SJSA1 (cell line): Measurements from ENCODE around the gene EML4. TPM values are rescaled to one million over a fixed set of nuclear protein-coding genes. Genes with fewer than 3 reads are reported as not detected.

Source experiments
- DNase-seq, 2 experiments: peaks; one replicate each; pipeline ENCODE4 v3.0.0-alpha.2; 2015 to 2020; ENCODE audit warnings: low spot score in 2 of 2, low read depth in 1 of 2
- H3K27ac ChIP-seq: fragments of 250-450 bp; sonication (Bioruptor Pico); 2 replicates; pipeline ENCODE4 v1.5.1; 2020; ENCODE audit warnings: mild to moderate bottlenecking, moderate library complexity
- H3K27me3 ChIP-seq: fragments of 250-450 bp; sonication (Bioruptor Pico); replicated peaks from 2 replicates; pipeline ENCODE4 v1.5.1; 2020; ENCODE audit warnings: mild to moderate bottlenecking, moderate library complexity
- H3K36me3 ChIP-seq: fragments of 250-450 bp; sonication (Bioruptor Pico); 2 replicates; pipeline ENCODE4 v1.5.1; 2020; ENCODE audit warnings: mild to moderate bottlenecking
- H3K4me1 ChIP-seq: fragments of 250-450 bp; sonication (Bioruptor Pico); replicated peaks from 2 replicates; pipeline ENCODE4 v1.6.1; 2021; ENCODE audit warnings: mild to moderate bottlenecking
- H3K4me3 ChIP-seq: fragments of 250-450 bp; sonication (Bioruptor Pico); 2 replicates; pipeline ENCODE4 v1.5.1; 2020; ENCODE audit warnings: mild to moderate bottlenecking
- H3K9me3 ChIP-seq: fragments of 250-450 bp; sonication (Bioruptor Pico); replicated peaks from 2 replicates; pipeline ENCODE4 v1.5.1; 2020; ENCODE audit warnings: mild to moderate bottlenecking
- total RNA-seq: library from RNA; depleted of rRNA; stranded (reverse); fragments of >200 nt; shearing (Covaris generic); gene quantifications from 2 replicates; pipeline ENCODE4 v1.2.3, GENCODE V29; 2014

EML4 gene
- total RNA-seq, 1 experiment from 2014 or later = 78.5 TPM

DNA sequence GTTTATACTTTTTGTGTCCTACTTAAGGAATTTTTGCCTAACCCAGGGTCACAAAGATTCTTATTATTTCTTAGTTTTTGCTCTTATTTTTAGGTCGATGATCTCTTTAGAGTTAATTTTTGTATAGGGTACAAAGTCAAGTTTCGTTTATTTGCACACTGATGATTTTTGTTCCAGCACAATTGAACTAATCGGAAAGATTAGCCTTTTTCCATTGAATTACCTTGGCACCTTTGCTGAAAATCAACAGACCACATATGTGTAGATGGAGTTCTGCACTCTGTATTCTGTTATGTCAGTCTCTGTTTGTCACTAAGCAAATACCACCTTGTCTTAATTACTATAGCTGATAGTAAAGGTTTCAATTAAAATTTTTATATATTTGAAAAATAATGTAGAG is 18.7 kb downstream of the EML4 start:
- Histone ChIP-seq H3K4me3 (no peak overlapping the region), H3K27ac (no peak overlapping the region), H3K27me3 (no peaks in the 10 kb centered on the region), H3K4me1 (peaks cover 15% of the 10 kb centered on the region), H3K9me3 (no peaks in the 10 kb centered on the region), H3K36me3 (no peaks in the 10 kb centered on the region)
- no peak for DNase-seq

DNA sequence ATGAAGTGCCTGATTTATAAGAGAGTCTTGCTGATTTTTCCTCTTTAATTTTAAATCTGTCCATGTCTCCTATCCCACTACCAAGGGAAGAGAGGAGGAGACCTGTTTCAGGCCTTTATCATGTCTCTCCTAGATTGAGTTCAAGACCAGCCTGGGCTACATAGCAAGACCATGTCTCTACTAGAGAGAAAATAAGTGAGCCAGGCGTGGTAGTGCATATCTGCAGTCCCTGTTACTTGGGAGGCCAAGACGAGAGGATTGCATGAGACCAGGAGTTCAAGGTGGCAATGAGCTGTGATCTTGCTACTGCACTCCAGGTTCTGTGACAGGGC is 20.0 kb downstream of the EML4 start:
- Histone ChIP-seq H3K4me1 (peaks cover 4% of the 10 kb centered on the region; the same call in 1 of the 2 replicates), H3K36me3 (no peaks in the 10 kb centered on the region), H3K4me3 (no peak overlapping the region), H3K27me3 (no peaks in the 10 kb centered on the region), H3K27ac (no peak overlapping the region), H3K9me3 (no peaks in the 10 kb centered on the region)
- DNase-seq = no peak

DNA sequence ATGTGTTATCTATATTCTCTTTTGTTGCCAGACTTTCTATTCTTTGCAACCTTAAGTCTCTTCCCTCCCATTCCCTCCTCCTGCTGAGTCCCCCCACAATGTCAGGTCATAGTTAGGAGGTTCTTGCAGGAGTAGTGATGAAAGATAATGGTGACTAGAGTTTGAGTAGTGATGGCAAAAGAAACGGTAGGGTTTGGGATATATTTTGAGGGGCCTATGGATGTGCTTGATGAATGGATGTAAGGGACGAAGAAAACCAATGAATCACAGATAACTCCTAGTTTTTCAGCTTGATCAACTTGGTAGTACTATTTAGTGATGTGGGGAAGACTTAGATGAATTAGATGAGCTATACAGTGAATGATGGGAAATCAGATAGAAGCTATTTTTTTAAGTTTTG is 21.0 kb downstream of the EML4 start:
- no peaks in the 10 kb centered on the region for H3K9me3 ChIP-seq
- H3K4me1 ChIP-seq = peaks cover 4% of the 10 kb centered on the region; the same call in 1 of the 2 replicates
- DNase-seq = no peak

DNA sequence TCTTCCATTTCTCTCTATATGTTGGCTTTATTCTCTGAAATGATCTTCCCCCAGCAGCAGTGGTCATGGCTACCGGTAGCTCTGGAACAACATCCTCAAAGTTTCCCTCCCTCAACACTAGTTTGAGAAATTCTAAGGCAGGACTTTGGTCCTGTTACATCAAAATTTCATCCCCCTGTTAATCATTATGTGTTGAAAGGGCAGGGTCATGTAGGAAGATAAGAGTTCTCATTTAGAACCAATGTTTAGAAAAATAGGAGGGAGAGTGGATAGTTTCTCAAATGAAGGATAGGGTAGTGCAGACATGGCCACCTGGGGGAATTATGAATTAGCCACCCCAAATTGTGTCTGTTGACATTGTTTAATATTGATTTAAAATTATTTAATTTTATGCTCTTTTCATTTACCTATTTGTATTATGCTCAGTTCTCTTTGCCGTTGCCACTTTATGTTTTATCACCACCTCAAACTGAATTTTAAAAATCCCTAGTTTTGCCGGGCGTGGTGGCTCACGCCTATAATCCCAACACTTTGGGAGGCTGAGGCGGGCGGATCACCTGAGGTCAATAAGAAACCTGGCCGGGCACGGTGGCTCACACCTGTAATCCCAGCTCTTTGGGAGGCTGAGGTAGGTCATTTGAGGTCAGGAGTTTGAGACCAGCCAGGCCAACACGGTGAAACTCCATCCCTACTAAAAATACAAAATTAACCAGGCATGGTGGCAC is 22.3 kb downstream of the EML4 start:
- DNase-seq = no peak
- H3K36me3 ChIP-seq = no peaks in the 10 kb centered on the region
- H3K27ac ChIP-seq = no peak overlapping the region
- no peak overlapping the region for H3K4me3 ChIP-seq
- H3K27me3 ChIP-seq = no peaks in the 10 kb centered on the region
- peaks cover 9% of the 10 kb centered on the region for H3K4me1 ChIP-seq
- no peaks in the 10 kb centered on the region for H3K9me3 ChIP-seq

More for the DNA sequence above, 21.0 kb downstream of the EML4 start:
- Histone ChIP-seq H3K27ac (no peak overlapping the region), H3K36me3 (no peaks in the 10 kb centered on the region), H3K27me3 (no peaks in the 10 kb centered on the region), H3K4me3 (no peak overlapping the region)

DNA sequence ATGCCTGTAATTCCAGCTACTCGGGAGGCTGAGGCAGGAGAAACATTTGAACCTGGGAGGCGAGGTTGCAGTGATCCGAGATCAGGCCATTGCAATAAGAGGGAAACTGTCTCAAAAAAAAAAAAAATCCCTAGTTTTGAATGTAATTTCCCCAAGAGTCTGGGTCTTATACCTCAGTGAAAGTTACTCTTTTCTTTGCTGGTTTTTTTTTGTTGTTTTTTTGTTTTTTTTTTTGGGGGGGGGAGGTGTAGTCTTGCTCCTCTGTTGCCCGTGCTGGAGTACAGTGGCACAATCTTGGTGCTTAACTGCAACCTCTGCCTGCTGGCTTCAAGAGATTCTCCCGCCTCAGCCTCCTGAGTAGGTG is 22.8 kb downstream of the EML4 start:
- Histone ChIP-seq H3K36me3 (no peaks in the 10 kb centered on the region), H3K27ac (no peak overlapping the region), H3K4me1 (peaks cover 14% of the 10 kb centered on the region), H3K27me3 (no peaks in the 10 kb centered on the region), H3K9me3 (no peaks in the 10 kb centered on the region), H3K4me3 (no peak overlapping the region)
- DNase-seq = no peak

DNA sequence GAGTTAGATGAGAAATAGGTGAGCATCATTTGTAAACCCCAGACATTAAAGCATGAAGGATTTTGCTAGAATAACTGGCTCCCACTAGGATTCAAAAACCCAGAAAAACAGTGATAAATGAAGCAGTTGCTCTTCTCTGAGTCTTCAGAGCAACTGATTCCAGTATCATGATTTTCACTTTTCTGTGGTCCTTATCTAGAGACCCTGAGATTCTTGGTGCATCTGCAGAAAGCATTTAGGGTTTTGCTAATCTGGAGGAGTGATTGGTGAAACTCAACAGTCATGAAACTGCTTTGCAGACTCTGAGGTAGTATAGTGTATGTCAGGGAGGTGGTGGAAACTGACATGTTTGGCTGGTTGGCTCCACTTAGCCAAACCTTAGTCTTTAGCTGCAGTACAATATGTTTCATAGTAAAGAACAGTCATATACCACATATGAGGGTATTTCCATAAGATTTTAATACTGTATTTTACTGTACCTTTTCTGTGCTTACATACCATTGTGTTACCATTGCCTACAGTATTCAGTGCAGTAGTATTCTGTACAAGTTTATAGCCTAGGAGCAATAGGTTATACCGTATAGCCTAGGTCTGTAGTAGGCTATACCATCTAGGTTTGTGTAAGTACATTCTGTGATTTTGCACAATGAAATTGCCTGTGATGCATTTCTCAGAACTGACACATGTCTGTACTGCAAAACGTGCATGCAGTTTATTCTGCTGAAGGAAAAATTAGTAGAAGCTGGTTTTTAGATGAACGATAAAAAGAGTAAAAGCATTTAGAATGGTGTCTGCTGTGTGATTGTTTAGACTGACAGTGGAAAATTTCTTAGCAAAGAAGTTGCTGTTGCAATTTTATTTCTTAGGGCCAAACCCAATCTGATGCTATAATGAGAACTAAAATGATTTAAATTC is 23.8 kb downstream of the EML4 start:
- no peak overlapping the region for H3K4me3 ChIP-seq
- no peak for DNase-seq
- no peaks in the 10 kb centered on the region for H3K36me3 ChIP-seq
- H3K27me3 ChIP-seq = no peaks in the 10 kb centered on the region
- no peak overlapping the region for H3K27ac ChIP-seq
- no peaks in the 10 kb centered on the region for H3K9me3 ChIP-seq
- peaks cover 14% of the 10 kb centered on the region for H3K4me1 ChIP-seq

DNA sequence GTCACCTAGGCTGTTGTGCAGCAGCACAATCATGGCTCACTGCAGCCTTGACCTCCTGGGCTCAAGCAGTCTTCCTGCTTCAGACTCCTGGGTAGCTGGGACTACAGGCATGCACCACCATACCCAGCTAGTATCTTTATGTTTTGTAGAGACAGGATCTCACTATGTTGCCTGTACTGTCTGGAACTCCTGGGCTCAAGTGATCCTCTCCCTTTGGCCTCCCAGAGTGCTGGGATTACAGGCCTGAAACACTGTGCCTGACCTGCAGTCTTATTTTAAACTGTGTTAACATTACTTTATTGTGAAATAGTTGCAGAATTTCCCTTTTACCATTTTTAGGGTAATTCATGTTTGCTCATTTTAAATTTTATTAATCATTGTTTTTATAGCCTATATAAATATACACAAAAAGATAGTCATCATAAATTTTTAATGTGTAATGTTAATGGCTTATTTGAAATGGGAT is 24.6 kb downstream of the EML4 start:
- no peaks in the 10 kb centered on the region for H3K9me3 ChIP-seq
- DNase-seq = no peak
- H3K4me3 ChIP-seq = no peak overlapping the region
- no peaks in the 10 kb centered on the region; the same call in 1 of the 2 replicates for H3K36me3 ChIP-seq
- H3K27me3 ChIP-seq = no peaks in the 10 kb centered on the region
- H3K27ac ChIP-seq = no peak overlapping the region
- H3K4me1 ChIP-seq = peaks cover 14% of the 10 kb centered on the region

DNA sequence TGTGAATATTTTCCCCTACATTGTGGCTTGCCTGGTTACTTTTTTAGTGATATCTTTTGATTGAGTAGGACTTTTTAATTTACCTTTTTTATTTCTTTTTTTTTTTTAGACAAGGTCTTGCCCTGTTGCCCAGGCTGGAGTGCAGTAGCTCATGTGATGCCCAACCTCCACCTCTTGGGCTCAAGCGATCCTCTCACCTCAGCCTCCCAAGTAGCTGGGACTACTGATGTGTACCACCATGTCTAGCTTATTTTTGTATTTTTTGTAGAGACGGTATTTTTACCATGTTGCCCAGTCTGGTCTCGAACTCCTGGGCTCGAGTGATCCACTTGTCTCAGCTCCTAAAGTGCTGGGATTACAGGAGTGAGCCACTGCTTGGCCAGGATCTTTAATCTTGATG is 25.3 kb downstream of the EML4 start:
- DNase-seq = no peak
- H3K27me3 ChIP-seq = no peaks in the 10 kb centered on the region
- no peak overlapping the region for H3K27ac ChIP-seq
- H3K4me1 ChIP-seq = peaks cover 14% of the 10 kb centered on the region
- no peaks in the 10 kb centered on the region for H3K9me3 ChIP-seq
- H3K36me3 ChIP-seq = no peaks in the 10 kb centered on the region; the same call in 1 of the 2 replicates
- H3K4me3 ChIP-seq = no peak overlapping the region

DNA sequence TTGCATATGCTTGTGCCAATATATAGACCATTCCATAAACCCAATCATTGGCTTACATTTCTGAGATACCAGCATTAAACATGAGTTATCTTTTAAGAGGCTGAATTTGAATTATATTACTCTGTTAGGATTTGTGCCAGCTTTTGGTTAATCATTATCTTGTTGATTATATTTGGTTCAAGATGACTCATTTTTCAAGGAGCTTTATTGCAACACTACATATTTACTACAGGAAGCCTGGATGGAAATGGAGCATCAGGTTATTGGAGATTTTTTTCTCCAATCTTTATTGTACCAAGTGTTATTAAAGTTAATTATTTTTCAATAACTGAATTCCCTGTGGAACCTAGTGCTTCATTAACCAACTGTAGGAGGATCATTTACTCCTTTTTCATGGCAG is 26.4 kb downstream of the EML4 start:
- no peak overlapping the region for H3K27ac ChIP-seq
- peaks cover 20% of the 10 kb centered on the region for H3K4me1 ChIP-seq
- no peak for DNase-seq
- no peaks in the 10 kb centered on the region for H3K27me3 ChIP-seq
- H3K36me3 ChIP-seq = no peaks in the 10 kb centered on the region; the same call in 1 of the 2 replicates
- H3K9me3 ChIP-seq = no peaks in the 10 kb centered on the region
- no peak overlapping the region for H3K4me3 ChIP-seq

DNA sequence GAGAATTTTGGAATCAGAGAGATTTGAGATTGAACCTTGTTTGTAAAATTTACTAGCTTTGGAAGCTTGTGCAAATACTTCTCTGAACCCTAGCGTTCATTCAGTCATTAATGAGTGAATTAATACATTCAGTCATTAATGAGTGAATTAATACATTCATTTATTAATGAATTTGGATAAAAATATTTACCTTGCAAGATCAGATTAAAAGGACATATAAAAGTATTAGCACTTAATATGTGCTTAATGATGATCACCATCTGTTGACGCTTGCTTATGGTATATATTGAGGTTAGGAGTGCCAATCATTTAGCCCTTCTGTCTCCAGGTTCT is 26.9 kb downstream of the EML4 start:
- Histone ChIP-seq H3K4me1 (peaks cover 24% of the 10 kb centered on the region), H3K4me3 (no peak overlapping the region), H3K27ac (no peak overlapping the region), H3K36me3 (no peaks in the 10 kb centered on the region; the same call in 1 of the 2 replicates), H3K27me3 (no peaks in the 10 kb centered on the region), H3K9me3 (no peaks in the 10 kb centered on the region)
- DNase-seq = no peak

DNA sequence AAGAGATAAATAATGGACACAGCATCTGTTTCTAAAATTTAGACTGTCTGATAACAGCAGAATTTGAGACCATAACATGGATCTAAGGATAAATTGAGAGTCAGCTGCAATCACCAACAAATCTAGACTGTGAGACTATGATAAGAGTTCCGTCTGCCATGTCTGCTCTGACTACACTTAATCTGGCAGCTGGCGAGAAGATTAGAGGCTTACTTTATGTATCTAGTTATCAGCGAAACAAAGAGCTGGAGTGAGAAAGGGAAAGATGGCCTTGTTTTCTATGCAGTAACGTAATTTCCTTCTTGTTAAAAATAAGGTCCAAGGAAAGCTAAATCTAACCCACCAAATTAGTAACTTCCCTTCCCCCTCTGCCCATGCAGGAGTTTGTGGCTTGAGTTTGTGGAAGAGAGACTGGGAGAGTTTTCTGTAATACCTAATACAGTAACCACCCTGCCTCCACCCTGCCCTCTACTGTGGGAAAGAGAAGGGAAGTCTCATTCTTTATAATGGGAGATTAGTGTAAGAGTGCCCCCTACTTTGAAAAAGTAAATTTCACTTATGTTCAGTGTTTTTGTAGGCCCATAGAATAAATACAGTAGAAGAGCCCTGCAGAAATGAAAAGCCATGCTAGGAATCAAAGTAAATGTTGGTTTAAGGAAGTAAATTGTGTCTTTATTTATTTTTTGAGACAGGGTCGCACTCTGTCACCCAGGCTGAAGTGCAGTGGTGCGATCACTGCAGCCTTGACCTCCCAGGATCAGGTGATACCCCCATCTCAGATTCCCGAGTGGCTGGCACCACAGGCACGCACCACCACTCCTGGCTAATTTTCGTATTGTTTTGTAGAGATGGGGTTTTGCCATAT is 27.5 kb downstream of the EML4 start:
- peak; percentile 61 to 66 for DNase-seq
- Histone ChIP-seq H3K27ac (no peak overlapping the region), H3K4me1 (peaks cover 24% of the 10 kb centered on the region)

DNA sequence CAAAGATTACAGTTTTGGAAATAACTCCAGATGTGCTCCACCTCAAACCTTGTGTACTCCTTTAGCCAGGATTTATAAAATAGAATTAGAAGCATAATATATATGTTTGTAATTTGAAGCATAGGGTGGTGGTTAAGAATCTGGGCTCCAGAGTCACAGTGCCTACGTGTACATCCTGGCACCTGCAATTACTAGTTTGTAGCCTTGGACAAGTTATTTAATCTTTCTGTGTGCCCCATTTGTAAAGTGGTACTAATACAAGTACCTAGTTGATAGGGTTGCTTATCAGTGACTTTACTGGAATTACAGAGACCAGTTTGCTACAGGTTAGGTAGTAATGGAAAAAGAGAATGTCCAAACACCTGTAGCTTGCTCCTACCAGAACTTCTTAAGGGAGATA is 28.6 kb downstream of the EML4 start:
- no peak for DNase-seq
- H3K9me3 ChIP-seq = no peaks in the 10 kb centered on the region
- no peaks in the 10 kb centered on the region for H3K27me3 ChIP-seq
- H3K36me3 ChIP-seq = no peaks in the 10 kb centered on the region; the same call in 1 of the 2 replicates
- H3K4me3 ChIP-seq = no peak overlapping the region
- no peak overlapping the region for H3K27ac ChIP-seq
- peaks cover 24% of the 10 kb centered on the region for H3K4me1 ChIP-seq

More for the DNA sequence above, 27.5 kb downstream of the EML4 start:
- H3K9me3 ChIP-seq = no peaks in the 10 kb centered on the region
- H3K36me3 ChIP-seq = no peaks in the 10 kb centered on the region; the same call in 1 of the 2 replicates
- no peaks in the 10 kb centered on the region for H3K27me3 ChIP-seq
- H3K4me3 ChIP-seq = no peak overlapping the region

DNA sequence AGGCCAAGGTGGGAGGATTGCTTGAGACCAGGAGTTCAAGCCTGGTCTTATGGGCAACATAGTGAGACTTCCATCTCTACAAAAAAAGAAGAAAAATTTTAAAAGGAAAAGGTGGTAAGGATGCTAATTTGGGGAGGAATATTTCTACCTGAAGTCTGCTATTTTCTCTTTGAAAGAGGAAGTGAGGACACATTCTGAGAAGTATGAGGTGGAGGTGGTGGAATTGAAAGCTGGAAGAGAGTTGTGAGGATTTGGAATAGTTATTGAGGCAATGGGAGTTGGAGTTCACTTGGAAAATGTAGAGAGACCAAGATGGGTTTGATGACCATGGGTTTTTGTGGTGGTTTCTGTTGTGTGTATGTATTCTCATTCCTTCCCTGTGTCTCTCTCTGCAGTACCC is 29.3 kb downstream of the EML4 start:
- H3K4me1 ChIP-seq = peaks cover 24% of the 10 kb centered on the region
- no peaks in the 10 kb centered on the region; the same call in 1 of the 2 replicates for H3K36me3 ChIP-seq
- no peaks in the 10 kb centered on the region for H3K9me3 ChIP-seq
- no peak for DNase-seq
- no peak overlapping the region for H3K4me3 ChIP-seq
- no peak overlapping the region for H3K27ac ChIP-seq
- no peaks in the 10 kb centered on the region for H3K27me3 ChIP-seq
